Measurements from ENCODE around the gene CCL8.
"Not testable (repeated sequence)": the region's sequence is repeated elsewhere in the genome, so short reads cannot be mapped to it uniquely, and the experiment has no call there.

CCL8 gene

DNA sequence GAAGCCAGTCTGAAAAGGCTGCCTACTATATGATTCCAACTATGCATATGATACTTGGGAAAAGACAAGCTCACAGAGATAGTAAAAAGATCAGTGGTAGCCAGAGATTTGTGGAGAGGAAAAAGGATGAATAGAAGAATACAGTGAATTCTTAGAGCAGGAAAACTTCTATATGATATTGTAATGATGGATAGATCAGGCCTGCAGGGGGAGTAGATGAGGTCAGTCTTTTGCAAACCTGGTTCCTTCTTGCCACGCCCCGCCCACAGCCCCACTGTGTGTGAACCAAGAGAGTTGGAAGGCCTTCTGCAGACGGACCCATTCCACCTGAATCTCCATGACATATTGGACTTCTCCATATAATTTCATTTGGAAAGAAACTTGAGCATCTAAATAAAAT is 761 bp upstream of the CCL8 start:
- DNase-seq, result no peak

DNA sequence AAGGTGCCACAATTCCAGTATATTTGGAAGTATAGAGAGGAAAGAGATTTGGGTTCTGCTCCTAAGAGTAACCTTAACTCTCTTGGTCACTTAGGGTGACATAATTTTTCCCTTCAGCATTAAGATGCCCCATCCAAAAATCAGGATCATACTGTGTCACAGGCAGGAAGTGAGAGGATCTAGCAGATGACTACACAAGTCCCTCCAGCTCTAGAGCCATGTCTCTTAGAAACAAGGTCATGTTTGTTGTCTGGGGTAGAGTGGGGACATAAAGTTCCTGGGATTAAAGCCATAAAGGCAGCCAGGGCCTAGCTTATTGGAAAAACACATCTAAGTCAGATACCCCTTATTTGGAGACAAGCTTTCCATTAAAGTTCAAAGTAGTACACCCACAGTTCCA is 2.7 kb downstream of the CCL8 start:
- DNase-seq, result no peak

GRCh38 chr17:34327580-34327979 is 8.3 kb downstream of the CCL8 start:
- DNase-seq, result not testable (repeated sequence)

DNA sequence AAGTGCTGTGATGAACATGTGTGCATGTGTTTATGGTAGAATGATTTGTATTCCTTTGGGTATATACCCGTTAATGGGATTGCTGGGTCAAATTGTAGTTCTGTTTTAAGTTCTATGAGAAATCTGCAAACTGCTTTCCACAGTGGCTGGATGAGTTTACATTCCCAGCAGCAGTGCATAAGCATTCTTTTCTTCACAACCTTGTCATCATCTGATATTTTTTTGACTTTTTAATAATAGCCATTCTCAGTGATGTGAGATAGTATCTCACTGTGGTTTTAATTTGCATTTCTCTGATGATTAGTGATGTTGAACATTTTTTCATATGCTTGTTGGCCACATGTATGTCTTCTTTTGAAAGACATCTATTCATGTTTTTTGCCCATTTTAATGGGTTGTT is 18.5 kb downstream of the CCL8 start:
- no peak for DNase-seq

DNA sequence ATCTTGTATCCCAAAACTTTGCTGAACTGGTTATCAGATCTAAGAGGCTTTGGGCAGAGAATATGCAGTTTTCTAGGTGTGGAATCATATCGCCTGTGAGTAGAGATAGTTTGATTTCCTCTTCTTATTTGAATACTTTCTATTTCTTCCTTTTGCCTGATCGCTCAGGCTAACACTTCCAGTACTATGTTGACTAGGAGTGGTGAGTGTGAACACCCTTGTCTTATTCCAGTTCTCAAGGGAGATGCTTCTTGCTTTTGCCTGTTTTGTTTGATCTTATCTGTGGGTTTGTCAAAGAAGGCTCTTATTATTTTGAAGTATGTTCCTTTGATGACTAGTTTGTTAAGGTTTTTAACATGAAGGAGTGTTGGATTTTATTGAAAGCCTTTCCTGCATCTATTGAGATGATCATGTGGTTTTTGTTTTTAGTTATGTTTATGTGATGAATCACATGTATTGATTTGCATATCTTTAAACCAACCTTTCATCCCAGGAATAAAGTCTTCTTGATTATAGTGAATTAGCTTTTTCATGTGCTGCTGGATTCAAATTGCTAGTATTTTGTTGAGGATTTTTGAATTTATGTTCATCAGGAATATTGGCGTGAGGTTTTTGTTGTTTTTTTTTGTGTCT is 20.0 kb downstream of the CCL8 start:
- DNase-seq, result no peak

DNA sequence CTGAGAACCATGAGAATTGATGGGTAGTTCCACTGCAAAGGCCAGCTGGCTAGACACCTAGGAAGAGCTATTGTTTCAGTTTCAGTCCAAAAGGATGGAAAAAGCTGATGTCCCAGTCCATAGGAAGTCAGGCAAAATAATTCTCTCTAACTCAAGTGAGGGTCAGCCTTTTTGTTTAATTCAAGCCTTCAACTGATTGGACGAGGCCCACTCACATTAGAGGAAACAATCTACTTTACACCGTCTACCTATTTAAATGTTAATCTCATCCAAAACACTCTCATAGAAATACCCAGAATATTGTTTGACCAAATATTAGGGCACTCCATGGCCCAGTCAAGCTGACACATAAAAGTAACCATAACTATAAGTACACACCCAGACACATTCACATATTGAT is 22.7 kb downstream of the CCL8 start:
- DNase-seq, result no peak

GRCh38 chr17:34347063-34347462 is 27.8 kb downstream of the CCL8 start:
- no peak for DNase-seq

DNA sequence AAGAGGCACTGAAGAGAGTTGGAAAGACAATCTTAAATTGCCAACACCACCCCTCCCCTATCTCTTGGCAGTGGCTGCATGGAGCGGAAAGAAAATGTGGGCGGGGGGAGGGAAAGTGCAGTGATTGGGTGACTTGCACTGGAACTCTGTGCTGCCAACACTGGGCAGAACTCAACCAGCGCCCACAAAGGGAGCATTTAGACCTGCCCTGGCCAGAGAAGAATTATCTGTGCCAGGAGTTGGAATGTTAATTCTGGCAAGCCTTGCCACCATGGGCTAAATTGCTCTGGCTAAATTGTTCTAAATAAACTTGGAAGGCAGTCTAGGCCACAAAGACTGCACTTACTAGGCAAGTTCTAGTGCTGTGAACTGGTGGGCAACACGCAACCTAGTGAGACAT is 30.5 kb downstream of the CCL8 start:
- no peak for DNase-seq

DNA sequence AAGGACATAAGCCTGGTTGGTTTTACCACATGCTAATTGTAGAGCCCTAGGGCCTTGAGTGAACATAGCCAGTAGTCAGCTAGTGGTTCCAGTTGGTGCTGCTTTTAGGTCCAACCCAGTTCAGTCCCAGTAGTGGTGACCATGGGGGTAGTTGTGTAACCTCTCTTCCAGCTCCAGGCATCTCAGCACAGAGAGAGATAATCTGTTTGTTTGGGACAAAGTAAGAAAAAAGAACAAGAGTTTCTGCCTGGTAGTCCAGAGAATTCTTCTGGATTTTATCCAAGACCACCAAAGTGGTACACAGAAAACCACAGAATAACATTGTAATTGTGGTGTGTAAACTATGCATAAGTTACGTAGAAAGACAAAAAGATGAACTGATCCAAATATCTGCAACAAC is 31.9 kb downstream of the CCL8 start:
- no peak for DNase-seq

DNA sequence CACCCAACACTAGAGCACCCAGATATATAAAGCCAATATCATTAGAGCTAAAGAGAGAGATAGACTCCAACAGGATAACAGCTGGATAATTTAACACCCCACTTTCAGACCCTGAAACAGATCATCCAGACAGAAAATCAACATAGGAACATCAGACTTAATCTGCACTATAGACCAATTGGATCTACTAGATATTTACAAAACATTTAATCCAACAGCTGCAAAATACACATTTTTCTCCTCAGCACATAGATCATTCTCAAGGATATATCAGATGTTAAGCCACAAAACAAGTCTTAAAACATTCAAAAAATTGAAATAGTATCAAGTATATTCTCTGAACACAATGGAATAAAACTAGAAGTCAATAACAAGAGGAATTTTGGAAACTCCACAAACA is 33.0 kb downstream of the CCL8 start:
- DNase-seq, result no peak

DNA sequence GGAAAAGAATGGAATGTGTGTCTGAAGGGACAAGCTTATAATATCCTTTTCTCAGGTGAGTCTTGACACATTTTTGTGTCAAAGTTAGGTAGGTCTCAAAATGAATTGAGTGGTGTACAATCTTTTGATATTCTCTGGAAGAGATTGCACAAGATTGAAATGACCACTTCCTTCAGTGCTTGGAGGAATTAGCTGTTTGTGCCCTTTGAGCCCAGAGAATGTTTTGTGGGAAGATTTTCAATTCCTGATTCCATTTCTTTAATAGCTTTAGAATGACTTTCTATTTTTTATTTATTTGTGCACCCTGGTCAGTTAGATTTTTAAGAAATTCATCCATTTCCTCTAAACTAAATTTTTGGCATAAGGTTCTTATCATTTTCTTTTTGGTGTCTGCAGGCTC is 35.4 kb downstream of the CCL8 start:
- no peak for DNase-seq

DNA sequence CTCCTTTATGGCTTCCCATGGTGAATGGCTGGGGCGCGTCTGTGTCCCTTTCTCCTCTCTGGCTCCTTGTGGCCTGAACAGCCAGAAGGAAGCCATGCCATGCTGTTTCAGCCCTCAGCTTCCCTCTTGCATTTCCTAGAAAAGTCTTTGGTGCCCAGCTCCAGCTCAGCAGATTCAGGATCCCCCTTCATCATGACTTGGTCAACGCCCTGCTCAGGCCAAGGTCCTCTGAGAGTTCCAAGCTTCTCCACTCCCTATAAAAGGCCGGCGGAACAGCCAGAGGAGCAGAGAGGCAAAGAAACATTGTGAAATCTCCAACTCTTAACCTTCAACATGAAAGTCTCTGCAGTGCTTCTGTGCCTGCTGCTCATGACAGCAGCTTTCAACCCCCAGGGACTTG is 37.0 kb downstream of the CCL8 start, which contains the start of gene CCL13:
Gene CCL13, plus strand, starts transcription at position 287 of the 400 bp plus-strand sequence. Its CDS starts 47 bp downstream, at position 334.
- DNase-seq, result no peak

DNA sequence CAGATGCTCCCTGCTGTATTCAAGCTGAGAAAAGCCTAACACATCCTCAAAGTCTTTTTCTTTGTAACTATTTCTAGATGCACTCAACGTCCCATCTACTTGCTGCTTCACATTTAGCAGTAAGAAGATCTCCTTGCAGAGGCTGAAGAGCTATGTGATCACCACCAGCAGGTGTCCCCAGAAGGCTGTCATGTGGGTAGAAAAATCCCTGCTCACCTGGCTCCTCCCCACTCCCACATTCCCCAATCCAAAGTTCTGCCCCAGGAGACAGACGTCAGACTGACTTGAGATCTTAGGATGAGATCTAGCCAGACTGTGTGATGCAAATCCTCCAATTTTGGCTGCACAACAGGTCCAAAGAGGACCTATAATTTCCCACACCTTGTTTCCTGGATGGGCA is 38.2 kb downstream of the CCL8 start:
- no peak for DNase-seq

- no peak for DNase-seq
Observed at GRCh38 chr17:34358631-34359030, 39.4 kb downstream of the CCL8 start.

DNA sequence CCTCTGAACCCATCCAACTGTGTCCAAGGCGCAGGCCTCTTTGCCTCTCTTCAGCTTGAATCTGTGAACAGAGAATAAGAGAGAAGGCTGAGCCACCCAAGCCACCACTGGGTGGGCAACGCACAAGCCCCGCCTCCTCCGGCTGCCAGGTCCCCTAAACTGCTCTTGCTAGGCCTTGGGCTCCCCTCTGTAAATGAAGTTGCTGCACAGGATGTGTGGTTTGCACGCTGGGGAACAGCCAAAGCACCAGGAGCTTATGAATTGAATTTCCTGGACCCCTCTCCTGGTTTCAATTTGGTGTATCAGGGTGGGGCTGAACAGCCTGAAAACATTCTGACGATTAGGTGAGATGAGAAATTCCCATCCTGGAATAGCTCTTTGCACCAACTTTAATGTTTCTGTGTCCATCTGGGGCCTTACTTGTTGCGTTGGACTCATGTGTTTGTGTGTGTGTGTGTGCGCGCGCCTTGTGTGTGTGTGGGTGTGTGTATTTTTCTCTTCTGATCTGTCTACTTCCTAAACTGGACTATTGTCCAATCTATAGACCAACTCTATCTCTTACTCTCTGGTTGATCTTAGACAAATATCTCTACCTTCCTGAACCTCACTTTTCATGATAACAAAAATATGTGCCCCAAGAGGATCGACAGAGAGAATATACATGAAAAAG is 41.5 kb downstream of the CCL8 start:
- no peak for DNase-seq

DNA sequence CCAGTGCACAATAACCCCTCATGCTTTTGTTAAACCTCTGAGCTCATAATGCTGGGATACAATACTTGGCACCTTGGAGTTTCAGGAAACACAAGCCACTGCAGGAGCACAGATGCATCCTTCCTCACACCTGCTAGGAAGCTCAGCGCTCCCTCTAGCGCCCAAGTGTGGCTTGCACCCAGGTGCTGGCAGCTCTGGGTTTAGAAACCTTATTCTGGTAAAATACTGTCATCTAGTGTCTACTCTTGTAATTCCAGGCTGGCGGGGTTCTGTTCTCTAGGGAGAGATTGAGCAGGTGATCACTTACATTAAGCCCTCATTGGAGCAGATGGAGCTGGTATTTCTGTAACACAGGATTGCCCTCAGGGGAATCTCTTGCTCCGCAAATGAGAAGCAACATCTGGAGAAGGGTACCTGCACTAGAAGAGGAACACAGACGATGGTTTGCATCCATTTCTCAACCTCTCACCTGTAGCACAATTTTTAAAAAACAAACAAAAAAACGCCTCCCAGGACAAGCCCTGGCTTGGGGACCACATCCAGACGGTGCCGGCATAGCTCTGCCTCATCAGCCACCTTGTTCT is 42.3 kb downstream of the CCL8 start:
- peak; percentile 77 to 86 for DNase-seq

- no peak for DNase-seq
Observed at GRCh38 chr17:34363183-34363661, 44.0 kb downstream of the CCL8 start, which contains the start of gene CCL1. CCL1 (minus strand) TSS chr17:34363233; CDS start chr17:34363161, 72 bp downstream.

GRCh38 chr17:34364751-34365150 is 45.5 kb downstream of the CCL8 start:
- DNase-seq, result no peak

DNA sequence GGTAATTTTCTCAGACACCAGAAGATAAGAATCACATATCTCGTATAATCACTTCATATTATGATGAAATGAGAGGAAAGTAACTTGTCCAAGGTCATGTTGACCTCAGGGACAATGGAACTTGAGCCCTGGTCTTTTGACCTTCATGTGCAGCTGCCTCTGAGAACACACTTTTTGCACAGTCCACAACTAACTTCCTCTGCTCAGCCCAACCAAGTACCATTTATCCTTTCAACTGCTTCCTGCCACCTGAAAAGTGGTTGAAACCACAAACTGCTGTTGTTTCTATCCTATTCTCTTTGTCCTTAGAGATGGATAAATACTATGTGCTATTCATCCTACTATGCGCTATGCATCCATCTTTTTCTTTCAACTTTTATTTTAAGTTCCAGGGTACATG is 46.1 kb downstream of the CCL8 start:
- no peak for DNase-seq

- no peak for DNase-seq
Observed at GRCh38 chr17:34366010-34366409, 46.8 kb downstream of the CCL8 start.

DNA sequence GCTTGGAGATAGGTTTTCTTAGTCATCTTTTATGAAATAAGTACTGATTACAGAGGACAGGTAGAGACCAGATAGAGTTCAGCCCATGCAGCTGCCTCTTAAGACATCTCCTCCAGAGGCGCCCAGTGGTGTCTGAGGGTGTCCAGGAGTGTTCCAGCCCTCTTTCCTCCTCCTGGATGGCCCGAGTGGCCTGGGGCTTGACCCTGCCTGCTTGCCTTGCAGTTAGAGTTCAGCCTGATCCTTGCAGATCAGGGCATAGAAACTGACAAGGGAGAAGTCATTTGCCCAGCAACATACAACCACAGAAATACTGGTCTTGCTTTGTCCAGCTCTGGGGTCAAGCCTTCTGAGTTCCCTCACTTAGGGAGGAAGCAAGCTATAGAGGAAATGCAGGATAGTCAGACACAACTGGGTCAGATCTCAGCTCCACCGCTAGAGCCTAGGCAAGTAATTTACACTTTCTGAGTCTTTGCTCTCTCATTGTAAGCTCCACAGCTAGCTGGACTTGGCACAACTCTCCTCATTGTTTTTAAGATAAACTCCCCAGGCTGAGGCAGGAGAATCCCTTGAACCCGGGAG is 47.4 kb downstream of the CCL8 start:
- DNase-seq, result no peak

DNA sequence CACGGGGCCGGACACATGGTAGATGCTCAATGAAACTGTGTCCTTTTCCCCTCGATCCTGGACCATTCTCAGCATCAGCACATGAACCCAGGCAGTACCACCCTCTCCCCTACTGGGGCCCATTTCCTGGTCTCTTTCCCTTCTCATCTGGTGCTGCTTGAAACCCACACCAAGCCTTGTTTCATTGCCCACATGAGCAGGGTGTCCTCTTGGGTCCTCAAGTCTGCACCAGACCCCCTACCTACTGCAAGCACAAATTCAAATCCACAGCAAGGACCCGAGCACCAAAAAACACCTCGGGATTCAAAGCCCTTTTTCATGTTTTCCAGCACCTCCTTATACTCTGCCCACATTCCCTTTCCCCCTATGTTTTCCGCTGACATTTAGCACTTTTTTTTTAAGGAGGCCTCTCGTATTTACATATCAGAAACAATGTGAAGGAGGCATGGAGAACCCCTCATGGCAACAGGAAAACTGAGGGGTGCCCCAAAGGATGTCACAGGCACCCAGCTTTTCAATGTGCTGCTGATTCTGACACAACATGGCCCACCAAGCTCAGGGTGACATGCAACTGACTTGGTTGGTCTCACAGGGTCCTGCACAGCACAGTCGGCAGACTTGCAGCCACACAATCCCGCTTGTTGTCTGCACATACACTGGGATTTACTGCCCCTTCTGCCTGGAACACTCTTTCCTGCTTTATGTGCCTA is 48.4 kb downstream of the CCL8 start:
- no peak for DNase-seq

Measured in SHP77 (cell line).